ENCODE data around the gene HSPA2. TPM values are rescaled to one million over a fixed set of nuclear protein-coding genes. Genes with fewer than 3 reads are reported as not detected.
A peak's percentile ranks its signal among the peaks of the same experiment; 100 is the strongest.

HSPA2 gene
- total RNA-seq, 1 experiment from 2014 or later, result 8.7 TPM

DNA sequence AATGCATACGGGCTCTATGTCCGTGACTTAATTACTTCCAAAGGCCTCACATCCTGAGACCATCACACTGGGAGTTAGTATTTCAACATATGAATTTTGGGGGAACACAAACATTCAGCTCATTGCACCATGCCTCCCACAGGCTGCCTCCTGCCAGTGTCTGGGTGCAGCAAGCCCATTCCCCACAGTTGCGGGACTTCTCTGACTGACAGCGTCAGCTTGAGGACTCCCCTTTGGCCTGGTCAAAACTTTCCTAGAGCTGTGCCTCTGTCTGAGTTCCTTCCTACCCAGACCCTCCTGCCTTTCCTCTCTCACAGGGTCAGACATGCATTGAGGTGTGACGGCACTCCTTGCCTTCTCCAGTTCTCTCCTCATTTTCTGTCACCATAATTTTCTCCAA is 36.7 kb downstream of the HSPA2 start:
- intact Hi-C loops (cut with micrococcal nuclease; ENCODE audit: unreplicated experiment), result no loop called here
- Histone ChIP-seq H3K9me3 (no peaks in the 10 kb centered on the region), H3K4me1 (peaks cover 18% of the 10 kb centered on the region), H3K36me3 (ENCODE audit: control insufficient read depth, insufficient read depth, low read length) (no peaks in the 10 kb centered on the region), H3K27me3 (replicated peaks; ENCODE audit: control insufficient read depth, insufficient read depth, low read length) (no peaks in the 10 kb centered on the region), H3K4me3 (ENCODE audit: low read depth, low read length) (no peak overlapping the region)
- H3K36me3 Mint-ChIP-seq (ENCODE audit: insufficient read depth, unreplicated experiment), result no peaks in the 10 kb centered on the region
- DNase-seq, result no peak
- ChIA-PET POLR2A (no interaction called here), CTCF (interaction anchor here (0.8 kb wide), 1 partner anchor 188 kb away, joined by 4 read pairs; no protein-coding TSS in a partner anchor)
- H3K9me3 Mint-ChIP-seq (ENCODE audit: unreplicated experiment), result no peaks in the 10 kb centered on the region
- BruUV-seq (replicated peaks), result no TSS peak
- H3K27ac Mint-ChIP-seq (ENCODE audit: unreplicated experiment), result no peak overlapping the region
- H3K4me1 Mint-ChIP-seq (ENCODE audit: low read depth, unreplicated experiment), result peaks cover 15% of the 10 kb centered on the region
- no peak overlapping the region for H3K4me3 Mint-ChIP-seq (ENCODE audit: unreplicated experiment)
- TF ChIP-seq, protein P1, sequence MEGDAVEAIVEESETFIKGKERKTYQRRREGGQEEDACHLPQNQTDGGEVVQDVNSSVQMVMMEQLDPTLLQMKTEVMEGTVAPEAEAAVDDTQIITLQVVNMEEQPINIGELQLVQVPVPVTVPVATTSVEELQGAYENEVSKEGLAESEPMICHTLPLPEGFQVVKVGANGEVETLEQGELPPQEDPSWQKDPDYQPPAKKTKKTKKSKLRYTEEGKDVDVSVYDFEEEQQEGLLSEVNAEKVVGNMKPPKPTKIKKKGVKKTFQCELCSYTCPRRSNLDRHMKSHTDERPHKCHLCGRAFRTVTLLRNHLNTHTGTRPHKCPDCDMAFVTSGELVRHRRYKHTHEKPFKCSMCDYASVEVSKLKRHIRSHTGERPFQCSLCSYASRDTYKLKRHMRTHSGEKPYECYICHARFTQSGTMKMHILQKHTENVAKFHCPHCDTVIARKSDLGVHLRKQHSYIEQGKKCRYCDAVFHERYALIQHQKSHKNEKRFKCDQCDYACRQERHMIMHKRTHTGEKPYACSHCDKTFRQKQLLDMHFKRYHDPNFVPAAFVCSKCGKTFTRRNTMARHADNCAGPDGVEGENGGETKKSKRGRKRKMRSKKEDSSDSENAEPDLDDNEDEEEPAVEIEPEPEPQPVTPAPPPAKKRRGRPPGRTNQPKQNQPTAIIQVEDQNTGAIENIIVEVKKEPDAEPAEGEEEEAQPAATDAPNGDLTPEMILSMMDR (IDR thresholded peaks at IDR 0.05; ENCODE audit: insufficient read depth in 1 of 2, low read depth in 1 of 2, low read length in 1 of 2, severe bottlenecking in 1 of 2, unreplicated experiment in 1 of 2), result no peak
- no peaks in the 10 kb centered on the region for H3K27me3 Mint-ChIP-seq (ENCODE audit: insufficient read depth, unreplicated experiment)

DNA sequence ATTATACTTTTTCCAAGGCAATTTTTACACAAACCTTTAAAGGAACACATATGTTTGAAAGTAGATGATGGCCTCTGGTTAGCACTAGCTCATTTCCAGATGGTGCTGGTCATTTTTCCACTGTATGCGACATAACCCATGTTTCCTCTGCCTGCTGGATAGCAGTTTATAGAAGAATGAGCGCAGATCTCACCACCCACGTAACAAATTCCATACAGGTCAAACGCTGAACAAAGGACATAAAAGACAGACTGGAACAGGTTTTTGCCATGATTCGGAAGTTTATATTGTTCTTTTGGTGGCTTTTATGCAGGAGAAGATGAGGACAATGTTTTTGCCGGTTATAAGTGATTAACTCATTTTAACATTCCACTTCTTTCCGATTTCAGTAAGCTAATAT is 39.9 kb downstream of the HSPA2 start:
- no peak overlapping the region for H3K4me3 Mint-ChIP-seq (ENCODE audit: unreplicated experiment)
- H3K27ac Mint-ChIP-seq (ENCODE audit: unreplicated experiment), result peak overlapping the region; percentile 13
- H3K27me3 Mint-ChIP-seq (ENCODE audit: insufficient read depth, unreplicated experiment), result no peaks in the 10 kb centered on the region
- H3K27me3 ChIP-seq (replicated peaks; ENCODE audit: control insufficient read depth, insufficient read depth, low read length), result no peaks in the 10 kb centered on the region
- intact Hi-C loops (cut with micrococcal nuclease; ENCODE audit: unreplicated experiment), result no loop called here
- BruUV-seq (replicated peaks), result no TSS peak
- no peaks in the 10 kb centered on the region for H3K36me3 ChIP-seq (ENCODE audit: control insufficient read depth, insufficient read depth, low read length)
- no peaks in the 10 kb centered on the region for H3K36me3 Mint-ChIP-seq (ENCODE audit: insufficient read depth, unreplicated experiment)
- no peaks in the 10 kb centered on the region for H3K9me3 ChIP-seq
- peaks cover 21% of the 10 kb centered on the region for H3K4me1 ChIP-seq
- TF ChIP-seq, protein P1 (IDR thresholded peaks at IDR 0.05; ENCODE audit: insufficient read depth in 1 of 2, low read depth in 1 of 2, low read length in 1 of 2, severe bottlenecking in 1 of 2, unreplicated experiment in 1 of 2), result no peak
- ChIA-PET POLR2A (no interaction called here), CTCF (no interaction called here)
- no peak overlapping the region for H3K4me3 ChIP-seq (ENCODE audit: low read depth, low read length)
- H3K9me3 Mint-ChIP-seq (ENCODE audit: unreplicated experiment), result no peaks in the 10 kb centered on the region
- no peak for DNase-seq
- H3K4me1 Mint-ChIP-seq (ENCODE audit: low read depth, unreplicated experiment), result peaks cover 17% of the 10 kb centered on the region

DNA sequence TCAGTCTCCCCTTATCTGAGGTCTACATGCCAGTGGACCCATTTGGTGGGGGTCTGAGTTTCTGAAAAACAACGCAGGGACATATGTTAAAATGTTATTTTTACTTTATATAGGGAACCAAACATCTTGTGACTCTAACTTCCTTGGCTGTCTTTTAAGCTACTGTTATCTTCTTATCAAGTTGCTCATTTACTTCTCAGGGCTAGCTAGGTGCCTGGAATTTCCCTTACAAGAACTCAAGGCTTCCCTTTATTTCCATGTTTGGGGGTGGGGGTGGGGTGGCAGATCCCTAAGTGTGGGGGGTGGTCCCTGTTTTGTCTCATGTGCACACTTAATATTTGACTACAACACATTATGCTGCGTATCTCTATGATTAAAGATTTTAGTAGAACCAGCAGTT is 40.8 kb downstream of the HSPA2 start:
- TF ChIP-seq, protein P1 (IDR thresholded peaks at IDR 0.05; ENCODE audit: insufficient read depth in 1 of 2, low read depth in 1 of 2, low read length in 1 of 2, severe bottlenecking in 1 of 2, unreplicated experiment in 1 of 2), result no peak
- Mint-ChIP-seq H3K27me3 (ENCODE audit: insufficient read depth, unreplicated experiment) (no peaks in the 10 kb centered on the region), H3K9me3 (ENCODE audit: unreplicated experiment) (no peaks in the 10 kb centered on the region), H3K4me1 (ENCODE audit: low read depth, unreplicated experiment) (peaks cover 17% of the 10 kb centered on the region), H3K36me3 (ENCODE audit: insufficient read depth, unreplicated experiment) (no peaks in the 10 kb centered on the region), H3K4me3 (ENCODE audit: unreplicated experiment) (no peak overlapping the region), H3K27ac (ENCODE audit: unreplicated experiment) (peak overlapping the region; percentile 13)
- peaks cover 21% of the 10 kb centered on the region for H3K4me1 ChIP-seq
- H3K36me3 ChIP-seq (ENCODE audit: control insufficient read depth, insufficient read depth, low read length), result no peaks in the 10 kb centered on the region
- DNase-seq, result no peak
- intact Hi-C loops (cut with micrococcal nuclease; ENCODE audit: unreplicated experiment), result no loop called here
- ChIA-PET CTCF (interaction anchor here (0.6 kb wide), 1 partner anchor 117 kb away, joined by 4 read pairs; no protein-coding TSS in a partner anchor), POLR2A (no interaction called here)
- no TSS peak for BruUV-seq (replicated peaks)
- H3K9me3 ChIP-seq, result no peaks in the 10 kb centered on the region
- no peak overlapping the region for H3K4me3 ChIP-seq (ENCODE audit: low read depth, low read length)
- H3K27me3 ChIP-seq (replicated peaks; ENCODE audit: control insufficient read depth, insufficient read depth, low read length), result no peaks in the 10 kb centered on the region
